H1 (cell line): ENCODE results near the gene OSBPL3.

ENCODE experiments used
- EGR1 ChIP-seq: IDR thresholded peaks from 2 replicates; pipeline ENCODE4 v1.6.1; 2011; ENCODE audit warnings: low read depth, low read length, borderline replicate concordance
- EP300 ChIP-seq, 2 experiments: IDR thresholded peaks; 1 replicate in 1 of 2; 2 replicates in 1 of 2; pipeline ENCODE4 v1.6.1; 2011 to 2012; ENCODE audit warnings: low read depth in 2 of 2, low read length in 2 of 2, mild to moderate bottlenecking in 2 of 2, borderline replicate concordance in 1 of 2, inconsistent platforms in 1 of 2, moderate library complexity in 1 of 2
- GTF2F1 ChIP-seq: IDR thresholded peaks from 2 replicates; pipeline ENCODE4 v1.6.1; 2012; ENCODE audit warnings: low read depth, low read length, improper control_type of control experiment, borderline replicate concordance
- JUN ChIP-seq: IDR thresholded peaks from 2 replicates; pipeline ENCODE4 v1.6.1; 2011; ENCODE audit warnings: low read depth, mild to moderate bottlenecking, improper control_type of control experiment, low read length
- POLR2A ChIP-seq, 2 experiments: IDR thresholded peaks; 1 replicate in 1 of 2; 2 replicates in 1 of 2; pipeline ENCODE4 v1.6.1; 2011; ENCODE audit warnings: low read depth in 2 of 2, low read length in 2 of 2, mild to moderate bottlenecking in 2 of 2; ENCODE audit errors: control extremely low read depth in 1 of 2
- SP2 ChIP-seq: IDR thresholded peaks from 2 replicates; pipeline ENCODE4 v1.6.1; 2012; ENCODE audit warnings: mild to moderate bottlenecking, low read length, inconsistent platforms
- SUZ12 ChIP-seq: fragments of 200-600 bp; sonication (generic); IDR thresholded peaks from 2 replicates; pipeline ENCODE4 v1.6.1; 2012; ENCODE audit warnings: mild to moderate bottlenecking, inconsistent platforms, low read length, moderate library complexity, mixed read lengths
- TF ChIP-seq, protein P1 (sequence below), 3 experiments: IDR thresholded peaks; 1 replicate in 2 of 3; 2 replicates in 1 of 3; pipeline versions ENCODE4 v1.5.1 to v1.6.1; 2011; ENCODE audit warnings: low read length in 3 of 3, mild to moderate bottlenecking in 3 of 3, inconsistent platforms in 2 of 3, low read depth in 1 of 3, moderate library complexity in 1 of 3; ENCODE audit not compliant: insufficient read depth in 1 of 3; ENCODE audit errors: control extremely low read depth in 1 of 3

DNA sequence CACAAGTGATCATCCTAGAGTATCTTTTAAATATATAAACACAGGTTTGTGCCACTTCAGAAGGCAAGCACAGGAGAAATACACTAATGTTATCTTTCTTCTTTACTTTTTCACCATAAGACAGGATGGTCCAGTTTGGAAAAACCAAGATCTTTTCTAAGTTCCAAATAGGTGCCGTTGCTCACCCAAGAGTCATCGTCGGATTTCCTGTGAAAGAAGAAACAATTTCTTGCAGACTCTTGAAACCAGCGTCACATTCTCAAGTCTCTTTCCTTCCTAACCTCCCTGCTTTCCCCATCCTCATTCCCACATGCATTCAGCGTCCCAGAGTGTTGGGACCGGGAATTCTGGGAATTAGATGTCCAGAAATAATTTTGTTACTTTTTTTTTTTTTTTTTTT, 179.9 kb downstream of the OSBPL3 start:
- TF ChIP-seq EP300 (IDR thresholded peaks at IDR 0.05; ENCODE audit: borderline replicate concordance in 1 of 2, low read depth in 2 of 2, low read length in 2 of 2) = no peak
- TF ChIP-seq JUN = no peak
- TF ChIP-seq, protein P1, sequence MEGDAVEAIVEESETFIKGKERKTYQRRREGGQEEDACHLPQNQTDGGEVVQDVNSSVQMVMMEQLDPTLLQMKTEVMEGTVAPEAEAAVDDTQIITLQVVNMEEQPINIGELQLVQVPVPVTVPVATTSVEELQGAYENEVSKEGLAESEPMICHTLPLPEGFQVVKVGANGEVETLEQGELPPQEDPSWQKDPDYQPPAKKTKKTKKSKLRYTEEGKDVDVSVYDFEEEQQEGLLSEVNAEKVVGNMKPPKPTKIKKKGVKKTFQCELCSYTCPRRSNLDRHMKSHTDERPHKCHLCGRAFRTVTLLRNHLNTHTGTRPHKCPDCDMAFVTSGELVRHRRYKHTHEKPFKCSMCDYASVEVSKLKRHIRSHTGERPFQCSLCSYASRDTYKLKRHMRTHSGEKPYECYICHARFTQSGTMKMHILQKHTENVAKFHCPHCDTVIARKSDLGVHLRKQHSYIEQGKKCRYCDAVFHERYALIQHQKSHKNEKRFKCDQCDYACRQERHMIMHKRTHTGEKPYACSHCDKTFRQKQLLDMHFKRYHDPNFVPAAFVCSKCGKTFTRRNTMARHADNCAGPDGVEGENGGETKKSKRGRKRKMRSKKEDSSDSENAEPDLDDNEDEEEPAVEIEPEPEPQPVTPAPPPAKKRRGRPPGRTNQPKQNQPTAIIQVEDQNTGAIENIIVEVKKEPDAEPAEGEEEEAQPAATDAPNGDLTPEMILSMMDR (IDR thresholded peaks at IDR 0.05; ENCODE audit: control extremely low read depth in 1 of 3, insufficient read depth in 1 of 3, low read depth in 1 of 3, low read length in 3 of 3) = no peak
- TF ChIP-seq GTF2F1 = no peak
- TF ChIP-seq SP2 = no peak
- TF ChIP-seq POLR2A (IDR thresholded peaks at IDR 0.05; ENCODE audit: control extremely low read depth in 1 of 2, low read depth in 2 of 2, low read length in 2 of 2) = no peak
- TF ChIP-seq EGR1 = no peak
- TF ChIP-seq SUZ12 = no peak
